Gastrocnemius medialis (tissue), 4 donors: ENCODE results near the gene SLC37A1.

Experiments
- CTCF ChIP-seq, 5 experiments: fragments of 450-650 bp in 3 of 5; fragments of 200-600 bp in 2 of 5; sonication (generic) in 2 of 5; IDR thresholded peaks in 4 of 5; conservative IDR thresholded peaks in 1 of 5; 1 replicate in 4 of 5; 2 replicates in 1 of 5; pipeline ENCODE4 v1.5.1; 2016 to 2019; ENCODE audit warnings: antibody characterized with exemption in 5 of 5, mild to moderate bottlenecking in 3 of 5, moderate library complexity in 3 of 5
- POLR2A ChIP-seq, 2 donors: fragments of 450-650 bp; IDR thresholded peaks; one replicate each; pipeline ENCODE4 v1.6.1; 2017; ENCODE audit warnings: antibody characterized with exemption in 2 of 2, mild to moderate bottlenecking in 2 of 2, moderate library complexity in 2 of 2

DNA sequence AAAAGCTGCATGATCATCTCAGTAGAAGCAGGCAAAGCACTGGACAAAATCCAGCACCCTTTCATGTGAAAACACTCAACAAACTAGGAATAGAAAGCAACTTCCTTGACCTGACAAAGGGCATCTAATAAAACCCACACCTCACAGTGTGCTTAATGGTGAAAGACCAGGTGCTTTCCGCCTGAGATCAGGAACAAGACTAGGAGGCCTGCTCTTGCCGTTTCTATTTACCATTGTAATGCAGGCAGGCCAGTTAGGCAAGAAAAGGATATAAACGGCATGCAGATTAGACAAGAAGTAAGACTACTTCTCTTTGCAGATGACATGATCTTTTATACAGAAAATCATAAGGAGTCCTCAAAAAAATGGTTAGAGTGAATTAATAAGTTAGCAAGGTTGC, 37.2 kb downstream of the SLC37A1 start:
- TF ChIP-seq CTCF (IDR thresholded peaks at IDR 0.05 in 4 of 5, conservative IDR thresholded peaks at IDR 0.05 in 1 of 5) (no peak), POLR2A (IDR thresholded peaks at IDR 0.05) (no peak)
